ENCODE results near the gene ANKRD16.
"Not testable (repeated sequence)": the region's sequence is repeated elsewhere in the genome, so short reads cannot be mapped to it uniquely, and the experiment has no call there.

GRCh38 chr10:5877041-5877440 is 12.7 kb downstream of the ANKRD16 start:
- TF ChIP-seq CREB1 (IDR thresholded peaks at IDR 0.05); CREB1 (CRISPR knock-in tag; IDR thresholded peaks at IDR 0.05); RBM22 (optimal IDR thresholded peaks at IDR 0.05; ENCODE audit: low read length); CTCF (CRISPR knock-in tag; IDR thresholded peaks at IDR 0.05); BCLAF1 (IDR thresholded peaks at IDR 0.05); EP300 (IDR thresholded peaks at IDR 0.05; ENCODE audit: low read depth in 2 of 2, low read length in 2 of 2); EP300 (CRISPR knock-in tag; IDR thresholded peaks at IDR 0.05; ENCODE audit: borderline replicate concordance); FLYWCH1 (CRISPR knock-in tag; IDR thresholded peaks at IDR 0.05); ZNF292 (CRISPR knock-in tag; IDR thresholded peaks at IDR 0.05; ENCODE audit: borderline replicate concordance, low read depth); NFIC (IDR thresholded peaks at IDR 0.05; ENCODE audit: low read length); ZNF776 (CRISPR knock-in tag; IDR thresholded peaks at IDR 0.05); ZNF138 (CRISPR knock-in tag; IDR thresholded peaks at IDR 0.05; ENCODE audit: low read depth); EZH2 (conservative IDR thresholded peaks at IDR 0.05; ENCODE audit: low read depth, low read length); TBP (CRISPR knock-in tag; IDR thresholded peaks at IDR 0.05); ZNF235 (CRISPR knock-in tag; IDR thresholded peaks at IDR 0.05; ENCODE audit: borderline replicate concordance); CREB3 (CRISPR knock-in tag; IDR thresholded peaks at IDR 0.05): not testable (repeated sequence)
